ENCODE data around the gene MAML2. TPM values are rescaled to one million over a fixed set of nuclear protein-coding genes. Genes with fewer than 3 reads are reported as not detected.

Gene MAML2
- total and polyA plus RNA-seq, 2 of the 8 experiments (the other 6 are each of a cell fraction or from before 2014, with no cell fraction given), result 3.8 to 6.6 TPM

DNA sequence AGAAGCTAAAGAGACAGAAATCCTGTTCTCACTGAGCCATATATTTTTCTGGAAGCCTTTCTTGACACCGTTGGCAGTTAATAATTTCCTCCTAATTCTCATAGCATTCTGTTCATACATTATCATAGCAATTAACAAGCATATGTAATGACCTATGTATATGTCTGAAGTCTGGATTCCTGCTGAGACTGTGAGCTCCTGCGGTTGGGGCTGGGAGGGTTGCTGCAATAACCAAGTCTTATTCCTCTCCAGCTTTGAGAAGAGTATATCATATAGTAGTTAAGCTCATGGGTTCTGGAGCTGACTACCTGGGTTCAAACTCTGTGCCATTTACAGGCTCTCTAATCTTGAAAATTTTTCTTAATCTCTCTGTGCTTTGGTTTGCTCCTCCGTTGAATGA lies 175.2 kb downstream of the MAML2 start:
- Histone ChIP-seq H2BK120ac (replicated peaks; ENCODE audit: low read depth, low read length) (no peak overlapping the region), H3K4me3 (ENCODE audit: extremely low read depth in 1 of 4, insufficient read depth in 2 of 4, low read depth in 3 of 4, low read length in 4 of 4) (no peak overlapping the region), H3K18ac (ENCODE audit: extremely low read depth, low read length) (no peak overlapping the region), H3K4ac (replicated peaks; ENCODE audit: insufficient read length, low read depth, low read length) (no peak overlapping the region), H3K4me1 (replicated peaks in 1 of 4; ENCODE audit: control insufficient read depth in 3 of 4, insufficient read depth in 4 of 4, low read length in 3 of 4) (peaks cover 0 to 11% (median 6%) of the 10 kb centered on the region in 4 experiments; a peak in 5 of 7 replicates), H2AK5ac (ENCODE audit: low read depth, low read length) (no peak overlapping the region), H3K27ac (ENCODE audit: low read depth, low read length) (no peak overlapping the region), H3K79me1 (ENCODE audit: low read depth, low read length) (no peaks in the 10 kb centered on the region), H3K4me2 (ENCODE audit: insufficient read depth in 1 of 2, low read depth in 2 of 2, low read length in 2 of 2) (no peak overlapping the region), H3K23me2 (ENCODE audit: low read depth, low read length) (peaks cover 2% of the 10 kb centered on the region; the same call in 1 of the 2 replicates), H2AFZ (ENCODE audit: low read length) (no peak overlapping the region), H4K8ac (ENCODE audit: extremely low read depth, insufficient read depth, low read length) (no peak overlapping the region), H3K79me2 (ENCODE audit: control insufficient read depth in 1 of 2, insufficient read depth in 2 of 2, low read length in 2 of 2) (no peaks in the 10 kb centered on the region), H4K20me1 (replicated peaks in 1 of 2; ENCODE audit: control insufficient read depth in 1 of 2, insufficient read depth in 2 of 2, low read length in 2 of 2) (no peaks in the 10 kb centered on the region), H3K56ac (replicated peaks; ENCODE audit: insufficient read length, low read depth, low read length) (no peak overlapping the region), H4K5ac (ENCODE audit: insufficient read length, low read depth, low read length) (no peak overlapping the region), H3K9ac (replicated peaks in 1 of 4; ENCODE audit: extremely low read depth in 1 of 4, low read depth in 3 of 4, low read length in 3 of 4) (no peak overlapping the region), H3K14ac (ENCODE audit: insufficient read length) (no peak overlapping the region), H3K23ac (ENCODE audit: insufficient read length) (no peak overlapping the region), H2BK5ac (ENCODE audit: low read depth, low read length) (no peak overlapping the region), H3K27me3 (replicated peaks in 1 of 4; ENCODE audit: control insufficient read depth in 3 of 4, extremely low read depth in 1 of 4, insufficient read depth in 3 of 4, low read length in 3 of 4) (no peaks in the 10 kb centered on the region), H3K36me3 (ENCODE audit: control insufficient read depth in 2 of 4, insufficient read depth in 4 of 4, low read length in 3 of 4) (no peaks in the 10 kb centered on the region), H2BK12ac (ENCODE audit: low read depth, low read length) (no peak overlapping the region), H3K9me3 (ENCODE audit: insufficient read depth in 2 of 2, low read depth in 1 of 2, low read length in 1 of 2) (no peaks in the 10 kb centered on the region), H4K91ac (replicated peaks; ENCODE audit: insufficient read length, low read length) (no peak overlapping the region), H2BK15ac (ENCODE audit: low read length) (no peak overlapping the region), H2BK20ac (ENCODE audit: low read length) (no peak overlapping the region)
- 81% methylated on average over 3 of the region's 3 CpGs; no CpG with 5 or more reads in 1 of the 2 experiments for WGBS, 2 experiments (ENCODE audit: extremely low coverage in 1 of 2, insufficient coverage in 1 of 2, insufficient read length in 1 of 2, insufficient replicate concordance in 2 of 2, low coverage in 1 of 2, low lambda C conversion rate in 2 of 2, missing lambda C conversion rate in 1 of 2)
- DNase-seq (ENCODE audit: low read depth in 1 of 2, low spot score in 2 of 2) (no peak), FAIRE-seq (no peak)
- ChIA-PET CTCF (ENCODE audit: partially characterized antibody) (interaction anchor here (0.5 to 1.5 kb wide), 4 partner anchors 43 to 205 kb away, joined by 3 to 4 read pairs (median 3); no protein-coding TSS in a partner anchor), POLR2A (ENCODE audit: partially characterized antibody) (interaction anchor here (0.5 kb wide), 1 partner anchor 35 kb away, joined by 3 read pairs; no protein-coding TSS in a partner anchor)
- TF ChIP-seq HDAC2 (IDR thresholded peaks at IDR 0.05; ENCODE audit: borderline replicate concordance in 1 of 2, low read depth in 2 of 2, low read length in 2 of 2) (no peak), CHD2 (IDR thresholded peaks at IDR 0.05; ENCODE audit: low read length) (no peak), CBX5 (IDR thresholded peaks at IDR 0.05; ENCODE audit: low read depth, low read length) (no peak), POLR2A (IDR thresholded peaks at IDR 0.05; ENCODE audit: control extremely low read depth in 1 of 2, low read depth in 2 of 2, low read length in 2 of 2) (no peak), SUZ12 (IDR thresholded peaks at IDR 0.05; ENCODE audit: low read length) (no peak), RNF2 (IDR thresholded peaks at IDR 0.05; ENCODE audit: borderline replicate concordance, low read depth, low read length, missing control alignments, poor library complexity, severe bottlenecking) (no peak)
